WERI-Rb-1 (cell line): Measurements from ENCODE around the gene ALMS1.

Source experiments
- DNase-seq: peaks from one replicate; pipeline ENCODE4 v3.0.0-alpha.2; 2020
- H3K27ac ChIP-seq: fragments of 250-450 bp; sonication (Bioruptor Pico); 2 replicates; pipeline ENCODE4 v1.5.1; 2020; ENCODE audit warnings: mild to moderate bottlenecking, moderate library complexity
- H3K27me3 ChIP-seq: fragments of 250-450 bp; sonication (Bioruptor Pico); 2 replicates; pipeline ENCODE4 v1.5.1; 2021; ENCODE audit warnings: mild to moderate bottlenecking, low read depth, moderate library complexity; ENCODE audit not compliant: insufficient read depth, severe bottlenecking
- H3K36me3 ChIP-seq: fragments of 250-450 bp; sonication (Bioruptor Pico); 2 replicates; pipeline ENCODE4 v1.5.1; 2020; ENCODE audit warnings: mild to moderate bottlenecking, moderate library complexity
- H3K4me3 ChIP-seq: 2 replicates; pipeline ENCODE4 v1.5.1; 2011; ENCODE audit warnings: low read depth, mild to moderate bottlenecking, control low read depth, low read length
- H3K9me3 ChIP-seq: fragments of 250-450 bp; sonication (Bioruptor Pico); 2 replicates; pipeline ENCODE4 v1.5.1; 2021; ENCODE audit warnings: mild to moderate bottlenecking, moderate library complexity; ENCODE audit not compliant: severe bottlenecking
- CTCF ChIP-seq: IDR thresholded peaks from 2 replicates; pipeline ENCODE4 v1.5.1; 2011; ENCODE audit warnings: low read depth, mild to moderate bottlenecking, control low read depth, inconsistent platforms, low read length

ALMS1 gene

GRCh38 chr2:73370348-73370747 is 15.3 kb upstream of the ALMS1 start:
- DNase-seq, result no peak
- Histone ChIP-seq H3K27ac (no peak overlapping the region), H3K36me3 (no peaks in the 10 kb centered on the region), H3K4me3 (no peak overlapping the region), H3K9me3 (no peaks in the 10 kb centered on the region), H3K27me3 (no peaks in the 10 kb centered on the region)
- TF ChIP-seq CTCF, result no peak

- no peaks in the 10 kb centered on the region for H3K9me3 ChIP-seq
- no peak overlapping the region for H3K27ac ChIP-seq
- DNase-seq, result no peak
- H3K27me3 ChIP-seq, result no peaks in the 10 kb centered on the region
- no peak for TF ChIP-seq CTCF
- H3K4me3 ChIP-seq, result no peak overlapping the region
- H3K36me3 ChIP-seq, result no peaks in the 10 kb centered on the region
Observed at GRCh38 chr2:73373344-73373743, 12.3 kb upstream of the ALMS1 start.

GRCh38 chr2:73374269-73374668 is 11.4 kb upstream of the ALMS1 start:
- Histone ChIP-seq H3K9me3 (no peaks in the 10 kb centered on the region), H3K36me3 (no peaks in the 10 kb centered on the region), H3K27me3 (no peaks in the 10 kb centered on the region), H3K4me3 (no peak overlapping the region), H3K27ac (no peak overlapping the region)
- no peak for DNase-seq
- no peak for TF ChIP-seq CTCF

GRCh38 chr2:73376681-73377080 is 9.0 kb upstream of the ALMS1 start:
- Histone ChIP-seq H3K9me3 (no peaks in the 10 kb centered on the region), H3K27me3 (no peaks in the 10 kb centered on the region), H3K4me3 (no peak overlapping the region), H3K36me3 (no peaks in the 10 kb centered on the region), H3K27ac (no peak overlapping the region)
- no peak for DNase-seq
- no peak for TF ChIP-seq CTCF

- no peak for TF ChIP-seq CTCF
- H3K36me3 ChIP-seq, result peaks cover 7% of the 10 kb centered on the region
- H3K27me3 ChIP-seq, result no peaks in the 10 kb centered on the region
- H3K4me3 ChIP-seq, result no peak overlapping the region
- no peak overlapping the region for H3K27ac ChIP-seq
- H3K9me3 ChIP-seq, result no peaks in the 10 kb centered on the region
- DNase-seq, result no peak
Observed at GRCh38 chr2:73383036-73383435, 2.6 kb upstream of the ALMS1 start.

- Histone ChIP-seq H3K36me3 (peaks cover 11% of the 10 kb centered on the region), H3K27ac (peak overlapping the region; percentile 67), H3K27me3 (no peaks in the 10 kb centered on the region), H3K9me3 (no peaks in the 10 kb centered on the region), H3K4me3 (peak overlapping the region; percentile 69)
- TF ChIP-seq CTCF, result no peak
- no peak for DNase-seq
Observed at GRCh38 chr2:73385123-73385503, 523 bp upstream of the ALMS1 start.
